Spleen (tissue), 7 donors: ENCODE results near the gene INPP5D.
A peak's percentile ranks its signal among the peaks of the same experiment; 100 is the strongest.

ENCODE experiments used
- CTCF ChIP-seq, 11 experiments: fragments of 200-600 bp in 7 of 11; fragments of 450-650 bp in 4 of 11; sonication (generic) in 4 of 11; IDR thresholded peaks in 8 of 11; conservative IDR thresholded peaks in 3 of 11; 1 replicate in 7 of 11; 2 replicates in 4 of 11; pipeline versions ENCODE4 v1.4.0 to v1.8.0; 2016 to 2021; ENCODE audit warnings: antibody characterized with exemption in 11 of 11, inconsistent platforms in 4 of 11, mild to moderate bottlenecking in 1 of 11
- POLR2A ChIP-seq, 3 donors: fragments of 450-650 bp; IDR thresholded peaks; one replicate each; pipeline ENCODE4 v1.5.1; 2017; ENCODE audit warnings: antibody characterized with exemption in 3 of 3, mild to moderate bottlenecking in 1 of 3
- POLR2AphosphoS5 ChIP-seq, 3 donors: sonication (generic); formaldehyde crosslinking; IDR thresholded peaks; one replicate each; pipeline ENCODE4 v1.5.1; 2017; ENCODE audit warnings: antibody characterized with exemption in 3 of 3
- donor health status: DM: no; HTN: no; CAD: no; lungs with moderate emphysema.
- donor health status: DM: no; HTN: no; CAD: no.
- donor health status: DM: no; HTN: no; CAD: no.

- TF ChIP-seq POLR2AphosphoS5 (IDR thresholded peaks at IDR 0.05), result peak in 2 of 3 donors; percentile 19 to 58
- no peak for TF ChIP-seq CTCF (IDR thresholded peaks at IDR 0.05 in 8 of 11, conservative IDR thresholded peaks at IDR 0.05 in 3 of 11)
- no peak for TF ChIP-seq POLR2A (IDR thresholded peaks at IDR 0.05)
Observed at GRCh38 chr2:233185963-233186362, 125.8 kb downstream of the INPP5D start.
